ENCODE measurements around the gene CELF2.

CELF2 gene

DNA sequence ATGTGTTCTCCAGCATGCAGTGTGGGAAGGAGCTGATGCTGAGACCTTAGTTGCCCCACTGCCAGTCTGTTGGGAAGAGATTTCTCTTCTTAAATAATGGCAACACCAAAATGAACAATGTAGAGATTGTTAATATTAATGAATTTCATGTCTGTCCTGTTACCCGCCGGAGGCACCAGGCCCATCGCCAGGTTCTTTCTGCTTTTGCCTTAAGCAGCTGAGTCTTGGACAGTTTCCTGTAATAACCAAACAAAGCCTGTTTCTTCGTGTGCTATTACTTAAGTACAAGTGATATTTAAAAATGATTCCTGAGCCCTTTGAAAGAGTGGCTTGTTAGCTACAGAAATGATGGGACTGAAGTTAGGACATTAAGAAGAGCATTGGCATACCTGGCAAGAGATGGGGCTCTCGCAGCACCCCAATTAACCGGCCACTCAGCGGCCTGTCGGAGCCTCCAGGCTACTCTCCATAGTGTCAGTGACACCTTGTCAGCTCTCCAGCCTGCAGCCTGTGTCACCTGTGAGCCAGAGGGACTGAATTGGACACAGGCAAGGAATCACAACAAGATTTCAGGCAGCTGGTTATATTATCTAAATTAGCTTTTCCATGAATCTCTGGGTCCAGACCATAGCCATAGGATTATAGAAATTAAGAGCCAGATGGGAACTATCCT is 142.0 kb downstream of the CELF2 start:
- no peak for DNase-seq

DNA sequence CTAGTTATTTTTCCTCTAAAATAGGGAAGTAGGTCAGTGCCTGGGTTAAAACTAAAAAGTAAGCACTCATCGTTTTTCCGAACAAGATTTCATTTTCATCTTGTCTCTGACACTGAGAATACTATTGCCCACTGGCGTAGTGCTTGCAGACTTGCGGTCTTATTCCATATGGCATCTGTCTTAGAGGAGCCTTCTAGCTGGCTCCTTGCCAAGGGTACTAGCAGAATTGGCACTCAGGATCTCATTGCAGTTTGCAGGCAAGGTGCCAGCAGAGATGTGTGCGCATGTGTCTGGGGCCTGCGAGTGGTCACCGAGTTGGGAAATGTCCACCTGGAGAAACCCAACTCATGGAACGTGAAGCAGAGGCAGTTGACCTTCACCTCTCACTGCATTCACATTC is 143.4 kb downstream of the CELF2 start:
- no peak for DNase-seq

DNA sequence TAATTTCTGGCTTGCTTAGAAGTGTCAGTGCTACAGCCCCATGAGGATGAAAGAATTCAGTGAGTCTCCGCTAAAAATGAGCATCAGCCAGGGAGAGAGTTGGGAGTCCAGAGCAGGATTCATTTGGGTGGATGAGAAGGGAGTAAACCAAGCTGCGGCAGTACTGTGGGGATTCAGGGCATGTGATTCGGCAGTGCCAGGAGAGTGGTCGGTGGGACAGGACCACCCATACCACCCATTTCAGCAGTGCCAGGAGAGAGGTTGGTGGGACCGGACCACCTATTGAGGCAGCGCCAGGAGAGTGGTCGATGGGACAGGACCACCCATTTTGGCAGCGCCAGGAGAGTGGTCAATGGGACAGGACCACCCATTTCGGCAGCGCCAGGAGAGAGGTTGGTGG is 144.2 kb downstream of the CELF2 start:
- DNase-seq: no peak

DNA sequence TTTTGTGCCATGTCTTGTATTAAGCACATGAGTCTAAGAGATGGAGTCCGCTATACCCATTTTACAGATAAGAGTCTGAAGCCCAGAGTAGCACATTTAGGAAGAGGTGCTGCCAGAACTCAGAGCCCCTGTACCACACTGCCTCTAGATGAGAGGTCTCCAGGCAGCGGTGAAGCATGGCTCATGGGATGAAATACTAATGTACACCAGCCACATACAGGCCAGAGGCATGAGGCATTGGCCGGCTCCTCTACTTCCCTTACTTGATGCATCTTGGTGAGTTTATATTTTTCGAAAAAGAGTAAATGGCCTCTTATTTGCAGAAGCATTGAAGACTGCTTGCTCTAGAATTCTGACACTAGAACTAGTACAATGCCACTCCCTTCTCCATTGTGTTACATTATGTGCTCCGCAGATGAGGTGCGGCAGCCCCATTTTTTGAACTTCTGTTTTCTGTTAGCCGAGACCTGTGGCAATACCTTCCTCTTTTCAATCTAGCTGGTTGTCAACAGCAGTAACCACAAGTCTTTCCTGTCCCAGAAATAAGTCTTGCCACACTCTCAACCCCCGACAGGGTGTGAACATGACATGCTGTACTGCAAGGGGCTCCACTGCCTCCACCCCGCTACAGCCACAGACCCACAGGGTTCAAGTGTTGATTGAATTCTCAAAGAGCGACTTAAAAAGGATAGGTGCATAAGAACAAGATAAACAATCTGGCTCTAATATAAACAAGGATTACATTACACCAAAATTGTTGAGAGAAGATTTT is 145.3 kb downstream of the CELF2 start:
- peak; percentile 60 to 70 for DNase-seq

DNA sequence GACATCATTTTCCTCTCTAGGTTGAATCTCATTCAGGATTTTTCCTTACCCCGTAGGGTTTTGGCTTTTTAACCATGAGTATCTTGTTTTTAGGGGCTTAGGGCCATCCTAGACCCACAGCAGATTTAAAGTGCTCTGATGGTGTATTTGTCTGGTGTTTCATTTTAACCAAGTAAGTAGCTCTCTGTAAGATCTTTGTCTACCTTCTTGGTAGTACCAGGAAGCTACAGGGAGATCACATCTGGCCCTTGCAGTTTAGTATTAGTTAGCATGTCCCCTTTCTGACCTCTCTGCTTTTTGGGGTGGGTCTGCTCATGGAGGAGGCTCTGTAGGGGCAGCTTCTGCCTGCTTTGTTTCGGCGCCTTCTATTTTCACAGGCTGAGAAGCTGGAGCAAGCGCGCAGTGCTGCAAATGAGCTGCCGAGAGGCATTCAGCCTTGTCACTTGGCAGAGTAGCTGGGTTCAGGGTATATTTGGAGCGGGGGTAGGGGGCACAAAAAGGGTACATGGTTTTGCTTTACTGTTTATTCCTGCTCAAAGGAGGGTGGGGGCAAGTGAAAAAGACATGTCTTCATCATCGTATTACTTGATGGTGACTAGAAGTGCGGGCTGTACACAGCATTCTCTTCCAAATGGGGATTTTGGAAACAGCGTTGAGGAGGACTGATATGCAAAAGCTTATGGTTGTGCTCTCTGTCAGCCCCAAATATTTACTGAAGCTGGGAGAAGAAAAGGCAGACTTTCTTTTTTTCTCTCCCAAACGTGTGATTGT is 146.3 kb downstream of the CELF2 start:
- no peak for DNase-seq

DNA sequence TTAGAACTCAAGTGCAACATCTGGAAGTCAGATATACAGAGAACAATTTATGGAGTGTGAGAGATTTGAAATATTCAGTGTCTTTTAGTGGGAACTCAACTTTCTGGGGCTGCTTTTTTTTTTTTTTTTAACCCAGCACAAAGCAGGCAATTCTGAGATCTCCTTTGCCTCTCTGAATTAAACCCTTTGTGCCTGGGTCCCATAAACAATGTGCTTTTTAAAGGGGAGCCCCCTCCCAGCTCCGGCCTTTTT is 146.8 kb downstream of the CELF2 start:
- no peak for DNase-seq

DNA sequence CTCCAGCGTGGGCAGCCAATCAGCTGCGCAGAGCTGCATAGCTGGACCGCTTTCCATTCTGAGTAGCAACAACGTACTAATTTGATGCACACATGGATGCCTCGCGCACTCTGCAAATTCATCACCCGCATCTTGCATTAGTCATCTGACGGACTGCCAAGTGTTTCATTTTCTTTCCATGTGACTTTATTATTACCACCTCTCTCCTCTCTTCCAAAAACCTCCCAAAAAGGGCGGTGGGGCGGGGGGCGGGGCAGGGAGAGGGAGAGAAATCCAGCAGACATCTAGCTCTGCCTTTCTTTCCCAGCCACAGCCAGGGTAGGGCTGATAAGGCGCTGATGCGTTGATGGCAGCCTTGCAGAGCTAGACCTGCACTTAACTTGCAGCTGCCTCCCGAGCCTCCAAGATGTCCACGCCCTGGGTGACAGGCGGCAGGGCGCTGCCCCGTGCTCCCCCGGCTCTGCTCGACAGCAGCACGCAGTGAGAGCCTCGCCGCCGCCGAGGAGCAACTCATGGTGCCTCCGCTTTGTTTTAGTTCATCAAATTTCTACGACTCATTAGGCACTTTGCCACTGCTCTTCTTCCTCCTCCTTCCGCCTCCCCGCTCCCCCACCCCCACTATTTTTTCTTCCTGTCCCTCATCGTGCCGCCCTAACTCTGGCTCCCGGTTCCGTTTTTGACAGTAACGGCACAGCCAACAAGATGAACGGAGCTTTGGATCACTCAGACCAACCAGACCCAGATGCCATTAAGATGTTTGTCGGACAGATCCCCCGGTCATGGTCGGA is 147.3 kb downstream of the CELF2 start:
- peak; percentile 73 for DNase-seq

DNA sequence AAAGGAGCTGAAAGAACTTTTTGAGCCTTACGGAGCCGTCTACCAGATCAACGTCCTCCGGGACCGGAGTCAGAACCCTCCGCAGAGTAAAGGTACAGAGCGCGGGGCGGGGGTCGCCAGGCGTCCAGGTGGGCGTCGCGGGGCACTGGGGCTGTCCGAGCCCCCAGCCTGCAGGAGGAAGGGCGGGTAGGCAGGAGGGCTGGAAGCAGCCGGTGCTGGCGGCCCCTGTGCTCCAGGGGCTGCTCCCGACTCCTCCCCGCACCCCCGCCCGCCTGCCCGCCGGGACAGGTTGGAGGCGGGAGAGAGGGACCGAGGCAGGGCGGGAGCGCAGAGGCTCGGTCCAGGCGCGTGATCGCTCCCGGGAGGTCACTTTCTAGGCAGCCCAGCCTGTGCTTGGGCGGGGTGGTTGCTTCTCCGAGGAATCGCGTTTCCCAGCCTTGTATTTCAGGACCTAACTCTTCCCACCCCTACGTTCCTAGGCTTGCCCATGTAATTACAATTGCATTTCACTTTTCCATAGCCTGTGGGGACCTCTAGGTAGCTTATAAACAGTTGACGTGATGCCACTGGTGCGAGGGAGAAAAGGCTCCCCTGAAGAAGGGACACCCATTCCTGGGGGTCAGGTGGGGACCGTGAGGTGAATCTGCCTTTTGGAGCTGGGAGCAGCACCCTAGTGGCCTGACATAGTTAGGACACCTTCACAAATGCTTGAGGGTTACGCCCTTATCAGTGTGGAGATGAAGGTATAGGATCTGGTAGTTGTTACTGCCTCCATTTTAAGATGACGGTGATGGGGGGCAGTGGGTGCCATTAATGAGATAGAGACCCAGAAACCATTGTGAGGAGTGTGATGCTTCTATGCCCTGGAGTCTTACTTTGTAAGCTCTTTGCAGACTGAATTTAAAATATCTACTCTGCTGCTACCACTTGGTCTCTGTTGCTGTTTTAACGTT is 148.2 kb downstream of the CELF2 start:
- DNase-seq: peak; percentile 66 to 74

DNA sequence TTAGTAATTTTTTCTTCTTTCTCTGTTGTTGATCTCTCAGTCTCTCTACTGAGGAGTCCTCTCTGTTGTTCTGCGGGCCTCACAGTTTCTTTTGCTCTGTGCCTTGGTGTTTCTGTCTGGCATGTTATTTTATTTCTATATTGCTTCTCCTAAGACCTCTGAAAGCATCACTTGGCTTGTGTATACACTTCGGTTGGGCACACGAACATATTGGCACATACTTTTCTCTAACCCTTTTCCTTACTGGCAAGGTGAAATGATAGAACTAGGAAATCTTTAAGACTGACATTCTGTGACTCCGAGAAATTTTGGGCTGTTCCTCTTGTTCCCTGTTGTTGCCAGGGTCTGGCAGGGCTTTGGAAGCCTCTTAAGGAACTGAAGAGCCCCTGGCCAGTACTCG is 148.9 kb downstream of the CELF2 start:
- DNase-seq: no peak

DNA sequence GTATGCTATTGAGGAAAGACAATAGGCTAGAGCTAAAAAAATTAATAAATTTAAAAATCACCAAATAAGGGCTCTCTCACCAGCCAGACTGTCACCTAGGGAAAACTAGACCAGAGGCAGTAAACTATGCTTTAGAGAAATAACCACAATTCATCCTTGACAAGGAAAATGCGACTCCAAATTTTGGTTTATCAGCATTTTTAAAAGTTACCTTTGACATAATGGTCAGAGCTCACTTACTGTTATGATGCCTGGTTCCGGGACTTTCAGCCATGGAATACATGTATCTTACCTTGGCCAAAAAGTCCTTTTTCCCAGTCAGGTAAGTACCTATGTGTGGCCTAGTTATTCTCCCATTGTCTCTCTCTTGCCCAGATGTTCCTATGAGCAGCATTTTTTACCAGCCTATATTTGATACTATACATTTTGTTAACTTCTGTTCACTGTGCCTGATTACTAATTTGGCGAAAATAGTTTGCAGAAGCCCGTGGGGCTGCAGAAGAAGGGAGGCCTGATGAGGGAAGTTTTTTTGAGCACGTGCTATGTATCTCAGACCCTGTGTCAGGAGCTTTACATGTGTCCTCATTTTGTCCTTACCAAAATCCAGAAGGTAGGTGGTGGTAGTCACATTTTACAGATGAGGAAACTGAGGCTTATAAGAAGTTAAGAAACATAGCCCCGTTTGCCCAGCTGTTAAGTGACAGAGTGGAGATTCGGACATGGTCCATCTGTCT is 149.7 kb downstream of the CELF2 start:
- DNase-seq: no peak

DNA sequence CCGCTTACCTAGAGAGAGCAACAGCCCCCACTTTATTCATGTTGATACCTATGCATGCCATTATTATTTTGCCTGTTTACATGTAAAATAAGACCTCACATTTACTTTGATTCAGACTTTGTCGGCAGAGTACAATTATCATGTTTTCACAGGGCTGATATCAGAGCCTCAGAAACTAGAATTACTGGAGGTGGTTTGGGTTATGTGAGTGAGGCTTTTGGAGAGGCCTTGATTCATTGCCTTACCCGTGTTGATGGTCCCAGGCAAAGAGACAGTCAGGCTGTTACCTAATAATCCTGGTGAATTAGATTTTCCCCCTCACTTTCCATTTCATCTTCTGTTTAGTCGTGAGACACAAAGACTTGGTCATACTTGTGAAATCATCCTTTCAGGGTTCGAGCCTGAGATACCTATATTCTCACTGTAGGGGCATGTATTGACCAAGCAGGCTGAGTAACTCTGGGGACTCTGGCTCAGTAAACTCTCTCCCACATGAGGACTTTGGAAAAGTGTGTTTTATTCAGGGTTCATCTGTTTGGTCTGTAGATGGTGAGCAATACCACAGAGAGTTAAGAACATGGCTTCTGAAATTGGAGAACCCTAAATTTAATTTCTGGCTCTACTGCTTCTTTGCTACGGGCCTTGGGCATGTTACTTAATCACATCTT is 150.9 kb downstream of the CELF2 start:
- DNase-seq: no peak

DNA sequence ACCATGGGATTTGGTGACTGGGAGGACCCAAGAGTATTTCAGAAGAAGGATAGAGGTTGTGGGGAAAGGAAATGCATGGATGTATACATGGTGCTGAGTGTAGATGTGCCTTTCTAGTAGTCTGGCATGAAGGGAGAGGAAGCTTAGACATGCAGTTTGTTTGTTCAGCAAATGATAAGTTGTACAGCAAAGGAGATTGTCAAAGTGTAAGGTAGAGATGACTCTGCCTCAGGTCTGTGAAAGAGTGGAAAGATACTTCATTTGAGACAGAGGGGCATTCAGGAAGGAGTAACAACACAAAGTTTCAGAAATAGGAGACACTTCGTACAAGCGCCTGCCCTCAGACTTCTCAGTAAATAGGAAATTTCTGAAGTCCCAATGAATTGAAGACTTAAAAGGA is 152.3 kb downstream of the CELF2 start:
- DNase-seq: no peak

DNA sequence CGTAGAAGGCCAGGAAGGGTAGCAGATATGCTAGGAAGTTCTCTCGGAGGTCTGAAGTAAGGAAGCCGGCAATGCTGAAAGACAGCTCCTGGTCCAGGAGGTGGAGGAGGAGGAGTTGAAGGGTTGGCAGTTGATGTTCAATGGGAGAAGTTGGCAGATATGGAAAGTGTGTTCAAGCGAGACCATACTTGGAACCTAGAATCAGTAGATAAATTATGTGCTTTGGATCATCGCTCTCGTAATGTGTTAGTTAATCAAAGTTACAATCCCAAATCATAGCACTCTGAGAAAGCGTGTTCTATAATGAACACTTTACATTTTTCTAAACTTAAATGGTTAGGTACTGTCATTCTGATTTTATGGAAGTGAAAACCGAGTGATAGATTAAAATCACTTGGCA is 152.9 kb downstream of the CELF2 start:
- DNase-seq: no peak

DNA sequence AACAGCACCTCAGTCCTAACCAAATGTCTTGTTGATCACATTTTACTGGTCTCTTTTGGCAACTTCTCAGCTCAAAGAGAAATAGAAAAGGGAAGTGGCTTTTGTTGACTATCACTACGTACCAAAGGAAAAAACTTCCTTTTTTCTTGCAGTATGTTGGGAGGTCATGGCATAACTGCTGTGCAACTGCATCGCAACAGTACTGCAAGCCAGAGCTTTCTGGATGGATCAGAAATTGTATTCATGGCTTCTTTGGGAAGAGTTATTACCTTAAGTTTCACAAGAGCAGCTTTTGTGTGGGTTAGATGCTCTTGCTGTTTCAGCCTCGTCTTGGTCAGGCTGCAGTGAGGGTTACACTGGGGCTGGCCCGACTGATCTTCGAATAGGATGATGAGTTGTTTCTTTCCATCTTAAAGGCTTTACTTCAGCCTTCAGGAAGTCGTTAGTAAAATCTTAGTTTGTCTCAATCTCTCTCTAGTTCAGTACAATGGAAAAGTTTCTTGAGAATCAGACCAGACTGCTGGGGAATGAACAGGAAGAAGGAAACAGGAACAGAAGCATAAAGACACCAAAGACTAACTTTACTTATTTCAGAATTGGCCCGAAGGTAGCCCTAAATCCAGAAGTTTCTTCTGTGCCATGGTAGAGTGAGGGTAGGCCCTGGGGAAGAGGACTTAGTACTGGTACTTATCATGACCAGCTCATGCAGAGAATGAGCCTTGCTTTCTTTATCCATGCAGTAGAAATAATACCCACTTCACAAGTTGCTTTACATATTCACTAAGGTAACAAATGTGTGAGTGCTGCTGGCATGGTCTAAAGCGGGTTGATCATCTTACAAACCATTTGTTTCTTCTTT is 153.6 kb downstream of the CELF2 start:
- peak in 1 of 2 donors; percentile 69 for DNase-seq

DNA sequence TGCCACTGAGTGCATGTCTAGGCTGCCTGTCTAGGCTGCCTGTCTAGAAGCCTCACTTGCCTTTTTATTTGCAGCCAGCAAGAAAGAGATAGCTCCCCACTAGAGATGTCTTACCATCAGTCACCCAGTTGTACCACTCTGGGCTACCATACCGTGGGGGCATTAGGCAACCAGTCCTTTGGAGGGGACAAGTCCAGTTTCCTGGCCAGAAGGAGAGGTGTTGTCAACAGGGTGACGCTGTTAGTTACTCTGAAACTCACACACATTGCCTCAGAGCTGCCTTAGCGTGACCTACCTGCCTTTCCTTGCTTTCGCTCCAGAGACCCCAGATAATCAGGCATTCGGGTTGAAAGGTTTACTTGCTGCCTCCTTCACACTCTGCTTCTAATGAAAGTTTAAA is 155.4 kb downstream of the CELF2 start:
- no peak for DNase-seq

DNA sequence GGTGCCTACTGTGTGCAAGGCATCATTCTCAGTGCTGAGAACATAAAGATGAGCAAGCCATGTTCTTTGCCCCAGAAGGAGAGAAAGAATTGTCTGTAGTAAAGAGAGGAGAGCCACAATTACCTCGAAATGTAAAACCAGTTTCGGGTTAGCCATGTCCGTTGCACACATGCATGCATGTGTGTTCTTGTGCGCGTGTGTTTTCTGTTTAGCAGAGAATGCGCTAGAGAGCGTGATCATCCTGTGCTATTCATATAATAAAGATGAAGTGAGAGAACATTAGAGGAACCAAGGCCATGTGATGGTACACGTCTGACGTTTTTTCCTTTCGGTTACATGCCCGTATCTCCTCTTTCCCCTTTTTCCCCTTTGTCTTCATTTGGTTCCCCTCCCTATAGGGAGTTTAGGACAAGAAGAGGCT is 158.2 kb downstream of the CELF2 start:
- DNase-seq: no peak

DNA sequence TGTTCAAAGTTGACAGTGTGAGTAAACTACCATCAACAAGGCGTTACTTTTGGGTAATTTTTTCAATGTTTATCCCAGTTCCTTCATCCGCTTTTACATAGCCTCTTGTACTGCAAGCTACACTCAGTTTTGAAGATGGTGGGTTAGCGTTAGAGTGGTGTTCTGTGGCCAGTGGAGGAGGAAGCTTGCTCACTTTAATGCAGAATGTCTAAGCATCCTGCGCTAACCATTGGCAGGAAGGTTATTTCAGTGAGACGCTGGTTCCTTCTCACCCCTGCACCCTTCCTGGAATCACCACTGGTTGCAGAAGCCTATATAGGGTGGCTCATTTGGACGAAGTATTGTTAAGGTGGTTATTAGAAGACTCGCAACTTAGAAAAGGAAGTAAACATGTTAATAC is 159.1 kb downstream of the CELF2 start:
- DNase-seq: no peak

DNA sequence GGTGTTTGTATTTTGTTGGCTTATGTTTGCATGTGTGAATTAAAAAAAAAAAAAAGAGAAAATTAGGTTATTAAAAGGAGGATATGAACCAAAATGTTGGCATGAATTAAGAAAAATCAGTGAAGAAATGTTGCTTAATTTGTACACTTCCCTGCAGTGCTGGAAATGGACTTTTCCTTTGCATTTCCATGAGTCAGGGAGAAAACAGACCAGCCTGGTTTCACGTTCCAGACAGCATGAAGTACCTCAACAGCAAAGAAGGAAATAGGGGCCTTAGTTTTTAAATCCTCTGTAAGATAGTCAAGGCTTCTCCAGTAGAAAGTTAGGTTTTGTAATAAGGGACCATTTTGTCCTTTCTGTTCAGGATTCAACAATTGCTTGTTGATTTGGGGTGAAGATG is 159.7 kb downstream of the CELF2 start:
- no peak for DNase-seq

DNA sequence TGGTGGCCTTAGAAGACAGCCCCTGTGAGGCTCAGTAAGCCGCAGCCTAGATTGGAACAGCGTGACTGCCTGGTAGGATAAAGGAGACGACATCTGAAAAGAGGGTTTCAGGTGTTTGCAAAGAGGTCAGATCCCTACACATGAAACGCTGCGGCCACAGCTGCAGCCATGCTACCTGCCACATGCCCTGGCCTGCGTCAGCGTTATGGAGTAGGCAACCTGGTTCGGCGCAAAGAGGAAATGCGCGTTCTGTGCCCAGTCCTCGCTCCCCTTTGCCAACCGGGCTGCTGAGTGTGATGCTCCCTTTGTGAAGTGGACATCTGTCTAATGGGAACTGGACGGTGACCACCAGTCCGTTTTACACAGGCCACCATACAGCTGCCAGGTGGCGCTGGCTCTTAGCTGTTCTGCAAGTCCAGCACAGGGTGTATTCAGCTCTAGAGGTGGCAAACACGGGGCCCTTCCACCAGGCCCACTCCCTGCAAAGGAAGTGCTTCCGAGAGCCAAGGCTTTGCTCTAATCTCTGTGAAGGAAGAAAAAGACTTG is 160.3 kb downstream of the CELF2 start:
- DNase-seq: peak in 1 of 2 donors; percentile 44
